Uterus (tissue), 2 donors: ENCODE measurements around the gene MT1H.

ENCODE experiments used
- CTCF ChIP-seq, 4 experiments: fragments of 200-600 bp in 2 of 4; fragments of 450-650 bp in 2 of 4; sonication (generic) in 2 of 4; IDR thresholded peaks; one replicate each; pipeline ENCODE4 v1.5.1; 2016 to 2019; ENCODE audit warnings: antibody characterized with exemption in 4 of 4, mild to moderate bottlenecking in 2 of 4, moderate library complexity in 1 of 4
- POLR2A ChIP-seq, 2 donors: fragments of 450-650 bp; IDR thresholded peaks; one replicate each; pipeline ENCODE4 v1.6.1; 2016; ENCODE audit warnings: antibody characterized with exemption in 2 of 2, mild to moderate bottlenecking in 1 of 2, moderate library complexity in 1 of 2

GRCh38 chr16:56631197-56631596 is 38.4 kb upstream of the MT1H start:
- TF ChIP-seq CTCF (IDR thresholded peaks at IDR 0.05), result no peak
- TF ChIP-seq POLR2A (IDR thresholded peaks at IDR 0.05), result no peak
